IMR-90 (cell line): ENCODE data around the gene SPRR4.

Experiments used
- POLR2A ChIP-seq: IDR thresholded peaks from 2 replicates; pipeline ENCODE4 v1.6.1; 2012; ENCODE audit warnings: mild to moderate bottlenecking, low read depth, low read length
- RAD21 ChIP-seq: IDR thresholded peaks from 2 replicates; pipeline ENCODE4 v1.6.1; 2012; ENCODE audit warnings: low read length, improper control_type of control experiment
- TF ChIP-seq, protein P1 (sequence below): fragments of 150-350 bp; IDR thresholded peaks from 2 replicates; pipeline ENCODE4 v1.6.1; 2016; ENCODE audit warnings: low read depth, mild to moderate bottlenecking, low read length, moderate library complexity, borderline replicate concordance
- TF ChIP-seq, protein P2 (sequence below): fragments of 150-350 bp; IDR thresholded peaks from 2 replicates; pipeline ENCODE4 v1.6.1; 2017; ENCODE audit warnings: mild to moderate bottlenecking, antibody characterized with exemption, low read length, low read depth
- TF ChIP-seq, protein P3 (sequence below): conservative IDR thresholded peaks from 2 replicates; pipeline ENCODE4 v1.5.1; 2012; ENCODE audit warnings: mild to moderate bottlenecking, low read depth, low read length, improper control_type of control experiment

DNA sequence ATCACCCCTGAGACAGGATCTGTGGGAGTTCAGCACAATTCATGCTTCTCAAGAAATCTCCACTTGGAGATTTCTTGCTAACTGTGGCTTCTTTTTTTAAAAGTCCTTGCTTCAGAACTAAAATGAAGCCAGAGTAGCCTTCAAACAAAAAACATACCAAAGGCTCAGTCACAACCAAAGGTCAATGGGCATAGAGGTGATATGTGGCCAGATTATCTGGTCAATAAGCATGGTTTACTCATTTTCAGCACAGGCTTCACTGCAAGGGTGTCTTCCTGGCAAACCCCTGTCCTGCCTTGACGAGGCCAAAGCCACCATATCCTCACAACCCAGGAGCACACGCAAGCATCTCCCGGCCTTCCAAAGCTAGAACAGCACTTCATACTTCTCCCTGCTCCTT lies 11.2 kb upstream of the SPRR4 start:
- TF ChIP-seq POLR2A (no peak), RAD21 (no peak)
- TF ChIP-seq, protein P1, sequence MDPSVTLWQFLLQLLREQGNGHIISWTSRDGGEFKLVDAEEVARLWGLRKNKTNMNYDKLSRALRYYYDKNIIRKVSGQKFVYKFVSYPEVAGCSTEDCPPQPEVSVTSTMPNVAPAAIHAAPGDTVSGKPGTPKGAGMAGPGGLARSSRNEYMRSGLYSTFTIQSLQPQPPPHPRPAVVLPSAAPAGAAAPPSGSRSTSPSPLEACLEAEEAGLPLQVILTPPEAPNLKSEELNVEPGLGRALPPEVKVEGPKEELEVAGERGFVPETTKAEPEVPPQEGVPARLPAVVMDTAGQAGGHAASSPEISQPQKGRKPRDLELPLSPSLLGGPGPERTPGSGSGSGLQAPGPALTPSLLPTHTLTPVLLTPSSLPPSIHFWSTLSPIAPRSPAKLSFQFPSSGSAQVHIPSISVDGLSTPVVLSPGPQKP, result no peak
- TF ChIP-seq, protein P2, sequence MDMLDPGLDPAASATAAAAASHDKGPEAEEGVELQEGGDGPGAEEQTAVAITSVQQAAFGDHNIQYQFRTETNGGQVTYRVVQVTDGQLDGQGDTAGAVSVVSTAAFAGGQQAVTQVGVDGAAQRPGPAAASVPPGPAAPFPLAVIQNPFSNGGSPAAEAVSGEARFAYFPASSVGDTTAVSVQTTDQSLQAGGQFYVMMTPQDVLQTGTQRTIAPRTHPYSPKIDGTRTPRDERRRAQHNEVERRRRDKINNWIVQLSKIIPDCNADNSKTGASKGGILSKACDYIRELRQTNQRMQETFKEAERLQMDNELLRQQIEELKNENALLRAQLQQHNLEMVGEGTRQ, result no peak
- TF ChIP-seq, protein P3, sequence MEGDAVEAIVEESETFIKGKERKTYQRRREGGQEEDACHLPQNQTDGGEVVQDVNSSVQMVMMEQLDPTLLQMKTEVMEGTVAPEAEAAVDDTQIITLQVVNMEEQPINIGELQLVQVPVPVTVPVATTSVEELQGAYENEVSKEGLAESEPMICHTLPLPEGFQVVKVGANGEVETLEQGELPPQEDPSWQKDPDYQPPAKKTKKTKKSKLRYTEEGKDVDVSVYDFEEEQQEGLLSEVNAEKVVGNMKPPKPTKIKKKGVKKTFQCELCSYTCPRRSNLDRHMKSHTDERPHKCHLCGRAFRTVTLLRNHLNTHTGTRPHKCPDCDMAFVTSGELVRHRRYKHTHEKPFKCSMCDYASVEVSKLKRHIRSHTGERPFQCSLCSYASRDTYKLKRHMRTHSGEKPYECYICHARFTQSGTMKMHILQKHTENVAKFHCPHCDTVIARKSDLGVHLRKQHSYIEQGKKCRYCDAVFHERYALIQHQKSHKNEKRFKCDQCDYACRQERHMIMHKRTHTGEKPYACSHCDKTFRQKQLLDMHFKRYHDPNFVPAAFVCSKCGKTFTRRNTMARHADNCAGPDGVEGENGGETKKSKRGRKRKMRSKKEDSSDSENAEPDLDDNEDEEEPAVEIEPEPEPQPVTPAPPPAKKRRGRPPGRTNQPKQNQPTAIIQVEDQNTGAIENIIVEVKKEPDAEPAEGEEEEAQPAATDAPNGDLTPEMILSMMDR, result no peak
